Measurements from ENCODE around the gene CBX1.

The CBX1 gene

GRCh38 chr17:48107137-48108055 is 6.1 kb upstream of the CBX1 start, which contains the start of gene SNX11:
SNX11 (plus strand) TSS chr17:48107766; CDS start chr17:48112044, 4,278 bp downstream.
- TF ChIP-seq GATA3 (IDR thresholded peaks at IDR 0.05; ENCODE audit: low read depth, low read length) (no peak), GATA2 (IDR thresholded peaks at IDR 0.05; ENCODE audit: low read depth, low read length) (no peak)

GRCh38 chr17:48106802-48107136 is 5.5 kb upstream of the CBX1 start:
- TF ChIP-seq GATA2 (IDR thresholded peaks at IDR 0.05; ENCODE audit: low read depth, low read length), result no peak
- TF ChIP-seq GATA3 (IDR thresholded peaks at IDR 0.05; ENCODE audit: low read depth, low read length), result no peak

- TF ChIP-seq GATA3 (IDR thresholded peaks at IDR 0.05; ENCODE audit: low read depth, low read length) (no peak), GATA2 (IDR thresholded peaks at IDR 0.05; ENCODE audit: low read depth, low read length) (no peak)
Measured at GRCh38 chr17:48104440-48104839, 3.2 kb upstream of the CBX1 start.

- TF ChIP-seq GATA2 (IDR thresholded peaks at IDR 0.05; ENCODE audit: low read depth, low read length) (no peak), GATA3 (IDR thresholded peaks at IDR 0.05; ENCODE audit: low read depth, low read length) (no peak)
Measured at GRCh38 chr17:48102798-48103715, 1.8 kb upstream of the CBX1 start.

- TF ChIP-seq GATA2 (IDR thresholded peaks at IDR 0.05; ENCODE audit: low read depth, low read length) (no peak), GATA3 (IDR thresholded peaks at IDR 0.05; ENCODE audit: low read depth, low read length) (no peak)
Measured at GRCh38 chr17:48102043-48102750, 919 bp upstream of the CBX1 start.

- no peak for TF ChIP-seq GATA2 (IDR thresholded peaks at IDR 0.05; ENCODE audit: low read depth, low read length)
- no peak for TF ChIP-seq GATA3 (IDR thresholded peaks at IDR 0.05; ENCODE audit: low read depth, low read length)
Measured at GRCh38 chr17:48100591-48101011, 677 bp downstream of the CBX1 start.

- TF ChIP-seq GATA2 (IDR thresholded peaks at IDR 0.05; ENCODE audit: low read depth, low read length), result no peak
- TF ChIP-seq GATA3 (IDR thresholded peaks at IDR 0.05; ENCODE audit: low read depth, low read length), result no peak
Measured at GRCh38 chr17:48100160-48100559, 1.1 kb downstream of the CBX1 start.

GRCh38 chr17:48095611-48096010 is 5.7 kb downstream of the CBX1 start:
- TF ChIP-seq GATA2 (IDR thresholded peaks at IDR 0.05; ENCODE audit: low read depth, low read length) (no peak), GATA3 (IDR thresholded peaks at IDR 0.05; ENCODE audit: low read depth, low read length) (no peak)

GRCh38 chr17:48093341-48094045 is 7.8 kb downstream of the CBX1 start:
- TF ChIP-seq GATA2 (IDR thresholded peaks at IDR 0.05; ENCODE audit: low read depth, low read length) (no peak), GATA3 (IDR thresholded peaks at IDR 0.05; ENCODE audit: low read depth, low read length) (no peak)

- TF ChIP-seq GATA3 (IDR thresholded peaks at IDR 0.05; ENCODE audit: low read depth, low read length), result peak; percentile 21; the same call in 1 of the 2 replicates
- no peak for TF ChIP-seq GATA2 (IDR thresholded peaks at IDR 0.05; ENCODE audit: low read depth, low read length)
Measured at GRCh38 chr17:48084932-48085331, 16.3 kb downstream of the CBX1 start.

- TF ChIP-seq GATA3 (IDR thresholded peaks at IDR 0.05; ENCODE audit: low read depth, low read length) (no peak), GATA2 (IDR thresholded peaks at IDR 0.05; ENCODE audit: low read depth, low read length) (no peak)
Measured at GRCh38 chr17:48081858-48082257, 19.4 kb downstream of the CBX1 start.

- TF ChIP-seq GATA2 (IDR thresholded peaks at IDR 0.05; ENCODE audit: low read depth, low read length), result no peak
- no peak for TF ChIP-seq GATA3 (IDR thresholded peaks at IDR 0.05; ENCODE audit: low read depth, low read length)
Measured at GRCh38 chr17:48074322-48075081, 26.8 kb downstream of the CBX1 start.

Measured in SH-SY5Y (cell line).